ENCODE results near the gene PLEKHD1. TPM values are rescaled to one million over a fixed set of nuclear protein-coding genes. Genes with fewer than 3 reads are reported as not detected.

Gene PLEKHD1
- total RNA-seq, 1 experiment from 2014 or later, result not detected

DNA sequence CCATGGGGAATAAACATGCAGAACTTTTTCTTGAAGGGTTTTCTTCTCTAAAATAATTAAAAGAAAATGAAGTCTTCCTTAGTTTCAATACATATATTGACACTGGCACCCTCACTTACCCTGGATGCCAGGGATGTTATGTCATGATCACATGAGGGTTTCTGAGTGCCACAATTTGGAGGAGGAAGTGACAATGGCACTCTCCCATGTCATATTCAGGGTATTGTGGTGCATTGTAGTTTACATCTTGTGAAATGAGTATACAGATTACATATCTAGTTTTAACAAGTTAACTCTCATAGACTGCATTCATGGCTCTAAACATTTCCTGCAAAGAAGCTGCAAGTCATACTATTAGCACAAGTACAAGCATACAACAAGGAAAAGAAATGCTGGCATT lies 52.4 kb downstream of the PLEKHD1 start:
- in situ Hi-C loops (cut with HindIII; ENCODE audit: low pct_unique_long_range_greater_than_20kb, low sequenced_read_pairs), result no loop called here

DNA sequence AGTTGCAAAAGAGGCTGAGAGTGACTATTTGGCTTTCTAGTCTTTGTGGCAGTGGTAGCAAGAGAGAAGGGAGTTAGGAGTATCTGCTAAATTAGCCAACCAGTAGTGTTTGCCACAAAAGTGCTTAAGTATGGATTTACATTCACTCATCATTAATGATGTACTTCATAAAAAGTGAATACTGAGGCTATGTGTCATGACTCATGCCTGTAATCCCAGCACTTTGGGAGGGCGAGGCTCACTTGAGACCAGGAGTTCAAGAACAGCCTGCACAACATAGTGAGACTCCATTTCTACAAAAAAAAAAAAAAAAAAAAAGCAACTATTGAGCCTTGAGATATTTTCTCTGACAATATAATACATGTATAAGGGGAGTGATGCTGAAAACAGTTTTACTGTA lies 53.4 kb downstream of the PLEKHD1 start:
- DNase-seq (ENCODE audit: low read depth), result no peak
- in situ Hi-C loops (cut with HindIII; ENCODE audit: low pct_unique_long_range_greater_than_20kb, low sequenced_read_pairs), result no loop called here

More for the DNA sequence above, 52.4 kb downstream of the PLEKHD1 start:
- DNase-seq (ENCODE audit: low read depth), result no peak

DNA sequence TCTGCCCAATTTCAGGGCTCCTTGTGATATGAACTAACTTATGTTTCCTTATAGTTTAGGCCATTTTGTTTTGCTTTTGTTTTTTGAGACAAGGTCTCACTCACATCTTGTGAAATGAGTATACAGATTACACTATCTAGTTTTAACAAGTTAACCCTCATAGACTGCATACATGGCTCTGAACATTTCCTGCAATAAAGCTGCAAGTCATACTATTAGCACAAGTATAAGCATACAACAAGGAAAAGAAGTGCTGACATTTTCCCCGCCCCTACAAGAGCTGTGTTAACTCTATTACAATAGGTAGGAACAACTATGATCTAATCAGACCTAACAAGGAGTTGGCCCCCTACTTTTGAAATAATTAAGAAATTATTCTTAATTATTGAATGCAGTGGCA lies 54.2 kb downstream of the PLEKHD1 start:
- in situ Hi-C loops (cut with HindIII; ENCODE audit: low pct_unique_long_range_greater_than_20kb, low sequenced_read_pairs), result no loop called here
- DNase-seq (ENCODE audit: low read depth), result no peak

DNA sequence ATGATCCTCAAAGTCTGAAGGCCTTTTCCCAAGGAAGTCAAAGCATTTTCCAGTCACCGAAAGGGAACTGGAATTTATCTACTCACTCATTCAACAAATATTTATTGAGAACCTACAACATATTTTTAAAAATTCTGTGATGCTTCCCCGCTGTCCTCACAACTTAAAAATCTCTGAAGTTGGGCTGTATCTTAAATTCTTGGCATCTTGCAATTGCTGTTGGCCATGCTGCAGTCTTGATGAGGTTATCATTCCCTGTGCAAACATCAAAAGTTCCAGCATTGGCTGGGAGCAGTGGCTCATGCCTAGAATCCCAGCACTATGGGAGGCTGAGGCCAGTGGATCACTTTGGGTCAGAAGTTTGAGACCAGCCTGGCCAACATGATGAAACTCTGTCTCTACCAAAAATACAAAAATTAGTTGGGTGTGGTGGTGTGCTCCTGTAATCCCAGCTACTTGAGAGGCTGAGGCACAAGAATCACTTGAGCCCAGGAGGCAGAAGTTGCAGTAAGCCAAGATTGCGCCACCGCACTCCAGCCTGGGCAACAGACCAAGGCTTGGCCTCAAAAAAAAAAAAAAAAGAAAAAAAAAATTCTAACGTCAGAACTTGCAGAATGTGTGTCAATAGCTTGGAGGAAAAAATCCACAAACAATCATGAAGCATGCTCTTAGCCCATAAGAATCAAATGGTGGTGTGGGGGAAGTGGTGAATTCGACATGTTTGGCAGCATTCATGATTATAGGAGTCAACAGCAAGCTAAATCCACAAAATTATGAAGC lies 55.3 kb downstream of the PLEKHD1 start:
- in situ Hi-C loops (cut with HindIII; ENCODE audit: low pct_unique_long_range_greater_than_20kb, low sequenced_read_pairs), result no loop called here

DNA sequence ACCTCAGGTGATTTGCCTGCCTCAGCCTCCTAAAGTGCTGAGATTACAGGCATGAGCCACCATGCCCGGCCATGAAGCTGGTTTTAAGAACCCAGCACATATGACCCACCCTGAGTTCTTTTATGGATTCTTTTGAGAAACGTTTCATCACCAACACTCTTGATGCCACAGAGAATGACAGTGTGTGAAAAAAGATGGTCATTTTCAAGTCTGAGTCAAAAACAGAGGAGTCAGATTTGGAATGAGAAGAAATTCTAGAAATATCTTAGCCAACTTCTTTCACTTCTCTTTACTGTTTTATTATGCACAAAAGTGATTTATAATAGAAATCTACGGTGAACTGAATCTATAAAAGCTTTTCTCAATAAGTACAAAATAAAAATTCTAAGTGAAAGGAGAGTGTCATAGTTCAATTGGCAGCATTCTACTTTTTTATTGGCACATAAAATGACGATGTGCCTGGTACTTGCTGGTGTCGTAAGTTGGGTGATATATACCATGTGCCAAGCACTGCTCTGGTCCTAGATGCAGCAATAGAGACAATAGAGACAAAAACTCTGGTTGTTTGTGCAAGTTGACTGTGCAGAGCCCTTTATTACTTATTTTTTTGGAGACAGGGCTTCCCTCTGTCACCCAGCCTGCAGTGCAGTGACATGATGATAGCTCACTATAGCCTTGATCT lies 56.3 kb downstream of the PLEKHD1 start:
- DNase-seq (ENCODE audit: low read depth), result no peak
- in situ Hi-C loops (cut with HindIII; ENCODE audit: low pct_unique_long_range_greater_than_20kb, low sequenced_read_pairs), result no loop called here

More for the DNA sequence above, 55.3 kb downstream of the PLEKHD1 start:
- no peak for DNase-seq (ENCODE audit: low read depth)

DNA sequence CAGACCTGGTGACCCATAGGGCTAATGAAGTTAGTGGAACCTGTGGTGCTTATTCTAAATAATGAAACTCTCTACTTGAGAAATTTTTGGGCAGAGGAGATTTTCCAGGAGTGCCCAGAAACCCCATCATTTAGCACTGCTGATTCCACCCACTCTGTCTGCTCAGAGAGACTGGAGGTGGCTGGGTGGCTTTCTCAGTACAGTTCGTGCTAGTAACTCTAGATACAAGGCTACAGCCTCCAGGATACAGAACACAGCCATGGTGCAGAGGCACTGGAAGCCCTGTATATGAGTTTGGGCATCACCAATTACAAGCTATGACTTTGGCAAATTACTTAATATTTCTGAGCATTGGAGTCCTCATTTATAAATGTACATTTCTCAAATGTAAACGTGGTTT lies 57.8 kb downstream of the PLEKHD1 start:
- no peak for DNase-seq (ENCODE audit: low read depth)
- in situ Hi-C loops (cut with HindIII; ENCODE audit: low pct_unique_long_range_greater_than_20kb, low sequenced_read_pairs), result no loop called here

DNA sequence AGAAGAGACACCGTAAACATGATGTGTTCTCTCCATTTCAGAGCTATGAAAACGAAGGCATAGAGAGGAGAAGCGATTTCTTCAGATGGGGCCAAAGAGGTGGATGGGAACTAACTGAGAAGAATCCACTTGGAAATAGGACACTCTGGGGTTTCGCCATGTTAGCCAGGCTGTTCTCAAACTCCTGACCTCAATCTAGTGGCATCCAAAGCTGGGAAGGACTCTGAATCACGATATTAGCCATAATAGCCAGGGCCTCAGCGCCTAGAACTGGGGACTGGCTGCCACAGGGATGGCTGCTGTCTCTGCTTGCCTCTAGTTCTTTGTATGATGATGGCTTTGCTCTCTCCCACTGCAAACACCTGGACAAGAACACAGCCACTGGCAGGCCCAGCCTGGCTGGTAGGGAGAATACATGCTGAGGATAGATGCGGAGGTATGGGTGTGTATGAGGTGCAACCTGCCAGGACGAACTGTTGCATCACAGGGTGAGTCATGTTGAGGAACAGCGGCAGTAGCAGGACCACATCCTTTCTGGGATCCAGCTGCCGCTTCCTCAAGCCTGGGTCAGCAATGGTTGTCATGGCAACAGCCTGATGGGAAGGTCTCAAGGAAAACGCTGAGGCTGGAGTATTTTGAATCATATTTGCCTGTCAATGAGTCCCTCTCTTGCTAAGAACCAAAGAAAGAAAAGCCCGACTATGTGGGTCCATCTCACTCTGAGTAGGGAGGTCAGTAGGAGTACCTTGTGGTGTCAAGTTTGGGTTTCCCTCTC lies 59.0 kb downstream of the PLEKHD1 start:
- in situ Hi-C loops (cut with HindIII; ENCODE audit: low pct_unique_long_range_greater_than_20kb, low sequenced_read_pairs), result no loop called here
- DNase-seq (ENCODE audit: low read depth), result peak; percentile 14

DNA sequence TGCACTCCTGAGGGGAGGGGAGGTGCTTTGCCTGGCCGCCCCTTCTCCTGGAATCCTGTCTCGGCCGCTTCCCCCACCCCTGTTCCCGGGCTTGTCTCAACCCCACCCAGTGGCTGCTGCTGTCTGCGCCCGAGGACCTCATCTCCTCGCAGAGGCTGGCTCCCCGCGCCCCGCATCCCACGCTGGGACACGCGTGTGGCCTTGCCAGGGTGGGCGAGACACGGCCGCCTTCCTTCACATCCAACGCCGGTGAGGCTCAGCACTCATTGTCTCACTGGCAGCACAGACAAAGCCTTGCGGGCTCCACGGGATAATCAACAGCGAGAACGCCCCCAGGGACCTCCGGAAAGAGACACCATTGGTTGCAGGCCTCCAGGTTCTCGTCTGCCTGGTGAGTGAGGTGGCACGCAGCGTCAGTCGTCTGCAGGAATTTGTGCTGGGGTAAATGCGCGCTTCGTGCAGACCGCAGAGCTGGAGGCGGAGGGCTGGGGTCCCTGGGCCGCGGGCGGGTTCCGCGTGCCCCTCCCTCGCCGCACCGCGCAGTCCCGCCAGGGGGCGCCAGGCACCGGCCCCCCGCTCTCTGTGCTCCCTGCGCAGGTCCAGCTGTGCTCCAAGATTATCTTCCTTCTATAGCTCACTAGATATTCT lies 63.3 kb downstream of the PLEKHD1 start:
- in situ Hi-C loops (cut with HindIII; ENCODE audit: low pct_unique_long_range_greater_than_20kb, low sequenced_read_pairs), result no loop called here
- no peak for DNase-seq (ENCODE audit: low read depth)

DNA sequence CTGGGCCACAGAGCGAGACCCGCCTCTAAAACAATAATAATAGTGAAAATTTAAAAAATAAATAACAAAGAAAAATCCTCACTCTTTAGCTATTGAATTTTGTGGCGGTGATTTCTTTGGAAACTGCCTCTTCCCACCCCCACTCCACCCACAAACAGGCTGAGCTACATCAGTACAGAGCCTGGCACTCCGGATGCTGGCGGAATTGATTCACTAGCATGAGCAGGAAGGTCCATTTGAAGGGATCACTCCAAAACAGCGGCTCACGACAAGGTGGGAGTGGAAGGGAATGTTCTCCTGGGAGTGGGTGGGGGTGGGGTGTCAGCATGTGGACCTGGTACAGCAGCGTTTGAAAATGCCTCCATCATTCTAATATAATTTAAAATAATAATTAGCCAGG lies 64.0 kb downstream of the PLEKHD1 start:
- no peak for DNase-seq (ENCODE audit: low read depth)
- in situ Hi-C loops (cut with HindIII; ENCODE audit: low pct_unique_long_range_greater_than_20kb, low sequenced_read_pairs), result no loop called here

DNA sequence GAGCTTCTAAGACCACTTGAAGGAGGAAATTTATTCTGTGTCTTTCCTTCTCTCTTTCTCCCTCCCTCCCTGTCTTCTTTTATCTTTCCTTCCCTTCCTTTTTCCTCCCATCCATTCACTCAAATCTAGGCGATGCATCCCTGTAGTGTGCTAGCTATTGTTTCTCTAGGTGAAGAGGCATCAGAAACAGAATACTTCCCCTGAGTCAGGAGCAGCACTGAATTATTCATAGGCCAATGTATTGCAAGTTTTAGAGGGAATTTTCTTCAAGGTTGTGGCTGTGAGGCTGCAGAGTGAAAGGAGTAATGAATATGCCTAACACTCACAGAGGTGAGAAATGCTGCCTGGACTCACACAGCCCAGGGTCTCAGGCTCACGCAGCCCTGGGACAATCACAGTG lies 67.0 kb downstream of the PLEKHD1 start:
- in situ Hi-C loops (cut with HindIII; ENCODE audit: low pct_unique_long_range_greater_than_20kb, low sequenced_read_pairs), result no loop called here
- DNase-seq (ENCODE audit: low read depth), result no peak

DNA sequence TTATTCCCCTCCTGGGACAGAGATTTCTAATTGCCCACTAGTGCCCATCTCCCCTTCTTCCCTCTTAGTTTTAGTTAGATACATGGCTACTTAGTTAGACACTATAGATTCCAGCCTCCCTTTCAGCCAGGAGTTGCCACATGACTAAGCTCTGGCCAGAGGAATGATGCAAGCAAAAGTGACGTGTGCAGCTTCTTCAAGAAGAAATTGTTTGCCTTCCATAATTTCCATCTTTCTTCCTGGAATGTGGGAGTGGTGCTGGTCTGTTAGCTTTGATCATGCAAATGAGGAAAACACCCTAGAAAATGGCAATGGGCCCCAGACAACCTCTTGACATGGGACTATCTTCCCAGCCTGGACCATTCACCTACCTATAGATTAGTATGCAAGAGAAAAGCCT lies 68.7 kb downstream of the PLEKHD1 start:
- peak; percentile 21 for DNase-seq (ENCODE audit: low read depth)
- in situ Hi-C loops (cut with HindIII; ENCODE audit: low pct_unique_long_range_greater_than_20kb, low sequenced_read_pairs), result no loop called here

DNA sequence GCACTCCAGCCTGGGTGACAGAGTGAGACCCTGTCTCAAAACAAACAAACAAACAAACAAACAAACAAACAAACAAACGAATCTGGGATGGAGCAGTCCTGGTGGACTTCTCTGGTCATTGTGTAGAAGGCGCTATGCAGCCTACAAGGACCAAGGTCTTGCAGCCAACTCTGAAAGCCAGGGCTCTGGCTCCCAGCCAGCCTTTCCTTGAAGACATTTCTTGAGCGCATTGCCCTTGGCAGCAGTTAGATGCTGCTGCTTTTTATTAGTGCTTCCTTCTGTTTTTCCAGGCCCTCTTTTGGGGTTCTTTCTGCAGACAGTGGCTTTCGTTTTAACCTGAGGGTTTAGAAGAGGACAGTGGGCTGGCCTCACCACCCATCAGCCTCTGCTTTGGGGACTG lies 70.0 kb downstream of the PLEKHD1 start:
- no peak for DNase-seq (ENCODE audit: low read depth)

DNA sequence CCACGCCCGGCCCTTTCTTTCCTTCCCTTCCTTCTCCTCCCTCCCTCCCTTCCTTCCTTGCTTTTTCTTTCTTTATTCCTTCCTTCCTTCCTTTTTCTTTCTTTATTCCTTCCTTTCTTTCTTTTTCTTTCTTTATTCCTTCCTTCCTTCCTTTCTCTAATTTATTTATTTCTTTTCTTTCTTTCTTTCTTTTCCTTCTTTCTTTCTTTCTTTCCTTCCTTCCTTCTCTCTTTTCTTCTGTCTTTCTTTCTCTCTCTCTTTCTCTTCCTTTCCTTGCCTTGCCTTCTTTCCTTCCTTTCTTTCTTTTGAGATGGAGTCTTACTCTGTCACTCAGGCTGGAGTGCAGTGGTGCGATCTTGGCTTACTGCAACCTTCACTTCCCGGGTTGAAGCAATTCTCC lies 74.2 kb downstream of the PLEKHD1 start:
- in situ Hi-C loops (cut with HindIII; ENCODE audit: low pct_unique_long_range_greater_than_20kb, low sequenced_read_pairs), result no loop called here
- no peak for DNase-seq (ENCODE audit: low read depth)

More for the DNA sequence above, 70.0 kb downstream of the PLEKHD1 start:
- in situ Hi-C loops (cut with HindIII; ENCODE audit: low pct_unique_long_range_greater_than_20kb, low sequenced_read_pairs), result no loop called here

DNA sequence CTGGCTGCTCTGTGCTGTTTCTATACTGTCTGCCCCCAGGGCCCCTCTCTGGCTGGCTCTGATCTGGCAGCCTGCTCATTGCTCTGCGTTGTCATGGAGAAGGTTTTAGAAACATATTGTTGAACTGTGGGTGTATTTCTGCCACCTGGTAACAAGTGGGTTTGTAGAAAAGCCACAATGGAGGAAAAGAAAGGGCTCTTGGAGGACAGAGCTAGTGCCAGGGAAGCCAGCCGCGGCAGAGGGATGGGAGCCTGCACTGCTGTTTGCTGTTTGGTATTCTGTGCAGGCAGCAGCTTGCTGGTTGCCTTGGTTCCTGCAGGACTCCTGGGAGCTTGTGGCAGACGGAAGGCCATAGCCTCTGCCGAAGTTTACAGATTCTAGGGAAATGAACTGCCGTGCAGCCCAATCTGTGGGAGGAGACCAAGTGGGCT lies 75.1 kb downstream of the PLEKHD1 start:
- in situ Hi-C loops (cut with HindIII; ENCODE audit: low pct_unique_long_range_greater_than_20kb, low sequenced_read_pairs), result no loop called here

DNA sequence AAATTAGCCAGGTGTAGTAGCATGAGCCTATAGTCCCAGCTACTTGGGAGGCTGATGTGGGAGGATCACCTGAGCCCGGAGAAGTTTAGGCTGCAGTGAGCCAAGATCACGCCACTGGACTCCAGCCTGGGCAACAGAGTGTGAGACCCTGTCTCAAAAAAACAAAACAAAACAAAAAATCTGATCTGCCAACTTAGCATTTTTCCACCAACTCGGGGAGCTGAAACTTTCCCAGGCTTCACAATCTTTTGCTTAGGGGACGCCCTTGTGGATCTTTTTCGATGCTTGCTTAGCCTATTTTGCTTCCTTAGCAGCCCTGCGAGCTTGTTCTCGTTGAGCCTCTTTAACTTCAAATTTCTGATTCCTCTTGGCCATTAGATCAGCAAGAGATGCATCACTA lies 76.3 kb downstream of the PLEKHD1 start:
- in situ Hi-C loops (cut with HindIII; ENCODE audit: low pct_unique_long_range_greater_than_20kb, low sequenced_read_pairs), result no loop called here

More for the DNA sequence above, 75.1 kb downstream of the PLEKHD1 start:
- no peak for DNase-seq (ENCODE audit: low read depth)

DNA sequence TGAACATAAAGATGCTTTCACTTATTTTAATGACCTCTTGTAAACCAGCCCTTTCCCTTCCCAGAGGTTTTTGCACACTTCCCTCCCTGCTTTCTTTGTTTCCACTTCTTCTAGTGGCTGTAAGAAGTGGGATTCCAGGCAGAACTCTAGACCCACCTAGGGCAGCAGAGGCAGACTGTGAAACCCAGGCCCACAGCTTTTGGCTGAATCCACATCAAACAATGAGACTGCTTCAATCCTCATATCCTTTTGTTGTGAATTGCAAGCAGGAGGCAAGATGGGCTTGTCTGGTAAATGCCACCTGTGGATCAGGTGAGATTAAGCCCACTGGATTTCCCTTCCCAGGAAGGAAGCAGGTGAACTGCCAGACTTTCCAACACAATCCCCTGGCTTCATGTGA lies 77.4 kb downstream of the PLEKHD1 start:
- in situ Hi-C loops (cut with HindIII; ENCODE audit: low pct_unique_long_range_greater_than_20kb, low sequenced_read_pairs), result no loop called here
- no peak for DNase-seq (ENCODE audit: low read depth)

More for the DNA sequence above, 76.3 kb downstream of the PLEKHD1 start:
- no peak for DNase-seq (ENCODE audit: low read depth)

DNA sequence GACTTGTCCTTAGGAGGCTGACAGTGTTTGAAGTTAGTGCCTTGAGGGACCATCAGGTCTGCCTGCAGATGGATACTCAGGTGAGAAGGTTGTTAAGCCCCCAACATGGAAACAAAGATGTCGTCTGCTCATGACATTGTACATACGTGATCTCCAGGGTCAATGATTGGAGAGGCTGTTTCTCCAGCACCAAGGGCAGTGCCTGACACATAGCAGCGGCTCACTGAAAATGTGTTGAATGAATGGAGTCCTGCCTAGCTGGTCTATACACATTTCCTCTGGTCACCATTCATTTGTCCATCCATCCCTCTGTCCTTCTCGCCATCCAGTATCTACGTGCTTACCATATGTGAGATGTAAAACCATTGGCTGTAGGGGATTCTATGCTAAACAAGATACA lies 83.0 kb downstream of the PLEKHD1 start:
- in situ Hi-C loops (cut with HindIII; ENCODE audit: low pct_unique_long_range_greater_than_20kb, low sequenced_read_pairs), result no loop called here
- no peak for DNase-seq (ENCODE audit: low read depth)

DNA sequence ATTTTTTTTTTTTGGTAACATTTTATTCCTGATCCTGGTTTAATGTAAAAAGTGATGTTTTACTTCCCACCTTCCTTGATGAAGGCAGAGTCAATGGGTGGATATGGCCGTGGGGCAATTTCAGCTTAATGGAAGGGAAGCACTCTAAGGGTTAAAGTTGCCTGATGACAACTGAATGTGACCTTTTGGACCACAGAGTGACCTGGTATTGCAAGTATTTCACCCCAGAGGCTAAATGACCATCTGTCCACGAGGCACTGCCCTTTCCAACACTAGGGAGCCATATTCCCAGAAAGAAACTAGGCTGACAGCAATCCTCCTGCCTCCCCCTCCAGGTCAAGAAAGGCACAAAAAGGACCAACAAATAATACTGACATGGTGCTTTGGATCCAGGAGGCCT lies 85.3 kb downstream of the PLEKHD1 start:
- no peak for DNase-seq (ENCODE audit: low read depth)
- in situ Hi-C loops (cut with HindIII; ENCODE audit: low pct_unique_long_range_greater_than_20kb, low sequenced_read_pairs), result no loop called here

All from Caki2 (cell line).